ENCODE measurements around the gene ZNF76.

DNA sequence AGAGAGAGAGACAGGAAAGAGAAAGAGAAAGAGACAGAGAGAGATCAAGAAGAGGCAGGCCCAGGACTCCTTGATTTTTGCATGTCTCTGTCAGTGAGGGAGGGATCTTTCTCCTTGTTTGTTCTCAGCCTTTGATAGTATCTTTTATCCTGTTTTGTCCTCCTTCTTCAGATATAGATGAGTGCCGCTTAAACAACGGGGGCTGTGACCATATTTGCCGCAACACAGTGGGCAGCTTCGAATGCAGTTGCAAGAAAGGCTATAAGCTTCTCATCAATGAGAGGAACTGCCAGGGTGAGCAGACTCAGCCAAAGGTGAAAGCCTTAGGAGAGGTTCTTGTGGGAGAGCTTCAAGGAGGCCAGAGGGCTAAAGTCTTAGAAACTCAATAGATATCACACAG is 20.0 kb upstream of the ZNF76 start:
- TF ChIP-seq, protein P1, sequence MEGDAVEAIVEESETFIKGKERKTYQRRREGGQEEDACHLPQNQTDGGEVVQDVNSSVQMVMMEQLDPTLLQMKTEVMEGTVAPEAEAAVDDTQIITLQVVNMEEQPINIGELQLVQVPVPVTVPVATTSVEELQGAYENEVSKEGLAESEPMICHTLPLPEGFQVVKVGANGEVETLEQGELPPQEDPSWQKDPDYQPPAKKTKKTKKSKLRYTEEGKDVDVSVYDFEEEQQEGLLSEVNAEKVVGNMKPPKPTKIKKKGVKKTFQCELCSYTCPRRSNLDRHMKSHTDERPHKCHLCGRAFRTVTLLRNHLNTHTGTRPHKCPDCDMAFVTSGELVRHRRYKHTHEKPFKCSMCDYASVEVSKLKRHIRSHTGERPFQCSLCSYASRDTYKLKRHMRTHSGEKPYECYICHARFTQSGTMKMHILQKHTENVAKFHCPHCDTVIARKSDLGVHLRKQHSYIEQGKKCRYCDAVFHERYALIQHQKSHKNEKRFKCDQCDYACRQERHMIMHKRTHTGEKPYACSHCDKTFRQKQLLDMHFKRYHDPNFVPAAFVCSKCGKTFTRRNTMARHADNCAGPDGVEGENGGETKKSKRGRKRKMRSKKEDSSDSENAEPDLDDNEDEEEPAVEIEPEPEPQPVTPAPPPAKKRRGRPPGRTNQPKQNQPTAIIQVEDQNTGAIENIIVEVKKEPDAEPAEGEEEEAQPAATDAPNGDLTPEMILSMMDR (IDR thresholded peaks at IDR 0.05): no peak
- TF ChIP-seq EP300 (IDR thresholded peaks at IDR 0.05) (no peak), POLR2A (IDR thresholded peaks at IDR 0.05) (no peak)
